A549 (cell line): ENCODE measurements around the gene PTPN14. TPM values are rescaled to one million over a fixed set of nuclear protein-coding genes. Genes with fewer than 3 reads are reported as not detected.

Source experiments
- ATAC-seq, 2 experiments: fragments of 200-7000 bp in 1 of 2; fragments of >200 bp in 1 of 2; cut with Nextera tagmentation in 1 of 2; cut with Tn5 transposase in 1 of 2; 3 replicates each; pipeline versions ENCODE4 v1.8.0 to v1.9.1; 2018 to 2020; ENCODE audit warnings: mild to moderate bottlenecking in 1 of 2, moderate library complexity in 1 of 2
- CTCF ChIA-PET: fragments of 300-600 bp; sonication (Branson Sonifier 250); formaldehyde crosslinking; extraction: SDS; loops from one replicate; lab custom pipeline; 2021; ENCODE audit warnings: antibody characterized with exemption, inconsistent platforms; lab: Yijun Ruan, JAX
- POLR2A ChIA-PET: fragments of 350-600 bp; formaldehyde crosslinking; extraction: SDS; loops from one replicate; lab custom pipeline; 2021; ENCODE audit warnings: antibody characterized with exemption, inconsistent platforms; lab: Yijun Ruan, JAX
- DNase-seq, 2 experiments: peaks; one replicate each; pipeline versions ENCODE4 v3.0.0 to v3.0.0-alpha.2; 2011 to 2016; ENCODE audit warnings: low read depth in 1 of 2, low spot score in 1 of 2
- FAIRE-seq: peaks from 2 replicates; lab custom pipeline; 2011; peaks lifted over from hg19 to GRCh38; lab: Jason Lieb, UNC
- H3K27ac ChIP-seq, 2 experiments: fragments of >200 bp; sonication (Bioruptor Twin); formaldehyde crosslinking; 3 replicates each; pipeline ENCODE4 v1.5.1; 2016 to 2017
- H3K4me1 ChIP-seq: fragments of >200 bp; sonication (Bioruptor Twin); formaldehyde crosslinking; 3 replicates; pipeline ENCODE4 v1.6.1; 2016
- H3K4me2 ChIP-seq: fragments of >200 bp; sonication (Bioruptor Twin); formaldehyde crosslinking; 3 replicates; pipeline ENCODE4 v1.6.1; 2016
- H3K4me3 ChIP-seq: fragments of >200 bp; sonication (Bioruptor Twin); formaldehyde crosslinking; 3 replicates; pipeline ENCODE4 v1.5.1; 2016
- H3K9me3 ChIP-seq: fragments of >200 bp; sonication (Bioruptor Twin); formaldehyde crosslinking; 3 replicates; pipeline ENCODE4 v1.6.1; 2016
- BHLHE40 ChIP-seq: IDR thresholded peaks from 2 replicates; pipeline ENCODE4 v1.6.1; 2012; ENCODE audit warnings: low read depth, low read length, inconsistent platforms
- CEBPB ChIP-seq, 2 experiments: fragments of >200 bp in 1 of 2; sonication (Bioruptor Twin) in 1 of 2; formaldehyde crosslinking in 1 of 2; IDR thresholded peaks; 2 replicates each; pipeline ENCODE4 v1.6.1; 2012 to 2016
- CHD2 ChIP-seq: fragments of 150-350 bp; IDR thresholded peaks from 2 replicates; pipeline ENCODE4 v1.6.1; 2014; ENCODE audit warnings: low read length; ENCODE audit not compliant: partially characterized antibody
- CHD4 ChIP-seq: fragments of 200-600 bp; sonication (generic); IDR thresholded peaks from 2 replicates; pipeline ENCODE4 v1.6.1; 2016; ENCODE audit warnings: antibody characterized with exemption, mild to moderate bottlenecking, borderline replicate concordance
- EHF ChIP-seq: fragments of 250-450 bp; sonication (Bioruptor Pico); IDR thresholded peaks from 2 replicates; pipeline ENCODE4 v1.5.0; 2020; ENCODE audit warnings: mild to moderate bottlenecking
- EHMT2 ChIP-seq: fragments of 200-600 bp; sonication (generic); IDR thresholded peaks from 2 replicates; pipeline ENCODE4 v1.6.1; 2016; ENCODE audit warnings: antibody characterized with exemption, low read depth, mild to moderate bottlenecking, moderate library complexity
- FOXS1 ChIP-seq: fragments of 250-450 bp; sonication (Bioruptor Pico); IDR thresholded peaks from 2 replicates; pipeline ENCODE4 v1.5.0; 2020; ENCODE audit warnings: mild to moderate bottlenecking, moderate library complexity
- HOXB5 ChIP-seq: fragments of 250-450 bp; sonication (Bioruptor Pico); IDR thresholded peaks from 2 replicates; pipeline ENCODE4 v1.5.0; 2020; ENCODE audit warnings: mild to moderate bottlenecking, moderate library complexity
- JUN ChIP-seq, 2 experiments: fragments of >200 bp; sonication (Bioruptor Twin); formaldehyde crosslinking; IDR thresholded peaks; 2 replicates in 1 of 2; 3 replicates in 1 of 2; pipeline ENCODE4 v1.6.1; 2016 to 2017
- NFE2L2 ChIP-seq: fragments of 150-350 bp; conservative IDR thresholded peaks from 2 replicates; pipeline ENCODE4 v1.6.1; 2014; ENCODE audit warnings: low read length
- NR3C1 ChIP-seq: fragments of >200 bp; sonication (Bioruptor Twin); formaldehyde crosslinking; IDR thresholded peaks from 3 replicates; pipeline ENCODE4 v1.6.1; 2017
- POLR2AphosphoS2 ChIP-seq: conservative IDR thresholded peaks from 2 replicates; pipeline ENCODE4 v1.6.1; 2012; ENCODE audit warnings: low read length, improper control_type of control experiment, inconsistent platforms
- RCOR1 ChIP-seq: fragments of 150-350 bp; IDR thresholded peaks from 2 replicates; pipeline ENCODE4 v1.6.1; 2014; ENCODE audit warnings: antibody characterized with exemption, low read length, low read depth
- RNF2 ChIP-seq: fragments of 200-600 bp; sonication (generic); IDR thresholded peaks from 2 replicates; pipeline ENCODE4 v1.6.1; 2016; ENCODE audit warnings: low read depth, mild to moderate bottlenecking, antibody characterized with exemption, moderate library complexity, borderline replicate concordance
- SREBF2 ChIP-seq: fragments of 450-650 bp; IDR thresholded peaks from 2 replicates; pipeline ENCODE4 v1.6.1; 2014; ENCODE audit warnings: mild to moderate bottlenecking, moderate library complexity
- TP53 ChIP-seq: fragments of 250-450 bp; sonication (Bioruptor Pico); IDR thresholded peaks from 2 replicates; pipeline ENCODE4 v1.5.0; 2021; ENCODE audit warnings: mild to moderate bottlenecking, moderate library complexity
- ZFP36 ChIP-seq: fragments of 450-650 bp; IDR thresholded peaks from 2 replicates; pipeline ENCODE4 v1.6.1; 2014; ENCODE audit warnings: borderline replicate concordance; ENCODE audit not compliant: partially characterized antibody
- ZNF302 ChIP-seq: fragments of 250-450 bp; sonication (Bioruptor Pico); IDR thresholded peaks from 2 replicates; pipeline ENCODE4 v1.9.0; 2021; ENCODE audit warnings: inconsistent platforms, mild to moderate bottlenecking, moderate library complexity
- WGBS: methylation state at CpG from one replicate; pipeline ENCODE4 v1.1.6; 2017; ENCODE audit errors: missing lambda C conversion rate; 5-methylcytosine and 5-hydroxymethylcytosine counted together
- polyA plus RNA-seq, 4 experiments: library from polyadenylated mRNA; depleted of rRNA in 3 of 4; stranded (reverse); fragments of >200 nt; fragmentation: RNase III in 1 of 4; extraction: RNeasy Plus Mini Kit Qiagen cat#74134 plus additional on column Dnase treatment in 1 of 4; gene quantifications; 2 replicates in 3 of 4; 3 replicates in 1 of 4; pipeline ENCODE4 v1.2.3, GENCODE V29; 2011 to 2017
- TF ChIP-seq, protein P1 (sequence below): fragments of >200 bp; sonication (Bioruptor Twin); formaldehyde crosslinking; IDR thresholded peaks from 2 replicates; pipeline ENCODE4 v1.6.1; 2016
- TF ChIP-seq, protein P2 (sequence below): IDR thresholded peaks from 2 replicates; pipeline ENCODE4 v1.6.1; 2012
- TF ChIP-seq, protein P3 (sequence below): IDR thresholded peaks from 2 replicates; pipeline ENCODE4 v1.6.1; 2012; ENCODE audit warnings: low read depth, borderline replicate concordance
- TF ChIP-seq, protein P4 (sequence below): fragments of 250-450 bp; sonication (Bioruptor Pico); IDR thresholded peaks from 2 replicates; pipeline ENCODE4 v1.5.0; 2021; ENCODE audit warnings: mild to moderate bottlenecking, moderate library complexity, borderline replicate concordance
- TF ChIP-seq, protein P5 (sequence below): fragments of 150-350 bp; IDR thresholded peaks from 2 replicates; pipeline ENCODE4 v1.6.1; 2014; ENCODE audit warnings: low read depth, mild to moderate bottlenecking, low read length

Gene PTPN14
- polyA plus RNA-seq, 2 of the 4 experiments (the other 2 are of a cell fraction) = 9.2 to 10.0 TPM

DNA sequence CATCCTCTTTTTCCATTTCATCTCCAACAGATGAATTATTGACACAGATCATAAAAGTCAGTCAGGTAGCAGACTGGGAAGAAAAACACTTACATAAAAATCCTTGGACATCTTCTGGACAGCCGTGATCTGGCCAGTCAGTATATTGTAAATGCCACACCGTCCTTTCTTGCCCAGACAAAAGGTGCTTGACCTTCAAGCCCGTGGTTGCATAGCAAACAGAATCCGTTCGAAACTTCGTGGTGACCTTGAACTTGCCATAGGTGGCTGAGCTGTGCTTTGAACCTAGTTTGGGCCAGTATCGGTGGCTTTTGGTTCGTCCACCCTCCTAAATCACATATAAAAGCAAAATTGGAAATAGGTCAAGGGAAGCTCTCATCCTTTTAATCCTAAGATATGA is 182.0 kb downstream of the PTPN14 start (continued):
- TF ChIP-seq, protein P1, sequence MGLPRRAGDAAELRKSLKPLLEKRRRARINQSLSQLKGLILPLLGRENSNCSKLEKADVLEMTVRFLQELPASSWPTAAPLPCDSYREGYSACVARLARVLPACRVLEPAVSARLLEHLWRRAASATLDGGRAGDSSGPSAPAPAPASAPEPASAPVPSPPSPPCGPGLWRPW = no peak
- TF ChIP-seq BHLHE40 (no peak), EHF (CRISPR knock-in tag) (no peak), CHD2 (no peak), POLR2AphosphoS2 (no peak), CHD4 (no peak)

DNA sequence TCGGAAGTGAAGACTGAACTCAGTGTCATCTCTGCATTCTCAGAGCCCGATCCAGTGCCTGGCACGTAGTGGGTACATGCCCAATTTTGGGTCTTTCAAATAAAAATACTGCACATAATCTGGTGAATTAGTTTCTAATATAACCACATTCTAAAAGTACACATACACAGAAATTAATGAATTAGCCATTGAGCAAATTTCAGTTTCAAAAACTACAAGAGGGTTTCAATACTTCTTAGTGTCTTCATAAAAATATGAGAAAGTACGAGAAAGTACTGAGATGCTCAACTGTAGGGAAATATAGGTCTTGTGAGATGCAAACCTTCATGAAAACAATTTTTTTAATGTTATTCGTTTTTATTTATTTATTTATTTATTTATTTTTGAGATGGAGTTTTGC is 183.6 kb downstream of the PTPN14 start:
- WGBS = 90% methylated on average over 5 of the region's 5 CpGs
- ChIA-PET POLR2A (no interaction called here), CTCF (no interaction called here)
- TF ChIP-seq TP53 (CRISPR knock-in tag) (no peak), JUN (IDR thresholded peaks at IDR 0.05) (no peak), RCOR1 (no peak), RNF2 (no peak), EHF (CRISPR knock-in tag) (no peak), NR3C1 (no peak), EHMT2 (no peak), CEBPB (IDR thresholded peaks at IDR 0.05) (no peak), ZFP36 (no peak), HOXB5 (CRISPR knock-in tag) (no peak), SREBF2 (no peak)
- TF ChIP-seq, protein P2, sequence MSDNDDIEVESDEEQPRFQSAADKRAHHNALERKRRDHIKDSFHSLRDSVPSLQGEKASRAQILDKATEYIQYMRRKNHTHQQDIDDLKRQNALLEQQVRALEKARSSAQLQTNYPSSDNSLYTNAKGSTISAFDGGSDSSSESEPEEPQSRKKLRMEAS = no peak
- TF ChIP-seq, protein P1 = no peak
- TF ChIP-seq, protein P3, sequence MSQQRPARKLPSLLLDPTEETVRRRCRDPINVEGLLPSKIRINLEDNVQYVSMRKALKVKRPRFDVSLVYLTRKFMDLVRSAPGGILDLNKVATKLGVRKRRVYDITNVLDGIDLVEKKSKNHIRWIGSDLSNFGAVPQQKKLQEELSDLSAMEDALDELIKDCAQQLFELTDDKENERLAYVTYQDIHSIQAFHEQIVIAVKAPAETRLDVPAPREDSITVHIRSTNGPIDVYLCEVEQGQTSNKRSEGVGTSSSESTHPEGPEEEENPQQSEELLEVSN = no peak
- TF ChIP-seq, protein P4, sequence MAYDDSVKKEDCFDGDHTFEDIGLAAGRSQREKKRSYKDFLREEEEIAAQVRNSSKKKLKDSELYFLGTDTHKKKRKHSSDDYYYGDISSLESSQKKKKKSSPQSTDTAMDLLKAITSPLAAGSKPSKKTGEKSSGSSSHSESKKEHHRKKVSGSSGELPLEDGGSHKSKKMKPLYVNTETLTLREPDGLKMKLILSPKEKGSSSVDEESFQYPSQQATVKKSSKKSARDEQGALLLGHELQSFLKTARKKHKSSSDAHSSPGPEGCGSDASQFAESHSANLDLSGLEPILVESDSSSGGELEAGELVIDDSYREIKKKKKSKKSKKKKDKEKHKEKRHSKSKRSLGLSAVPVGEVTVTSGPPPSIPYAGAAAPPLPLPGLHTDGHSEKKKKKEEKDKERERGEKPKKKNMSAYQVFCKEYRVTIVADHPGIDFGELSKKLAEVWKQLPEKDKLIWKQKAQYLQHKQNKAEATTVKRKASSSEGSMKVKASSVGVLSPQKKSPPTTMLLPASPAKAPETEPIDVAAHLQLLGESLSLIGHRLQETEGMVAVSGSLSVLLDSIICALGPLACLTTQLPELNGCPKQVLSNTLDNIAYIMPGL (CRISPR knock-in tag) = no peak
- TF ChIP-seq, protein P5, sequence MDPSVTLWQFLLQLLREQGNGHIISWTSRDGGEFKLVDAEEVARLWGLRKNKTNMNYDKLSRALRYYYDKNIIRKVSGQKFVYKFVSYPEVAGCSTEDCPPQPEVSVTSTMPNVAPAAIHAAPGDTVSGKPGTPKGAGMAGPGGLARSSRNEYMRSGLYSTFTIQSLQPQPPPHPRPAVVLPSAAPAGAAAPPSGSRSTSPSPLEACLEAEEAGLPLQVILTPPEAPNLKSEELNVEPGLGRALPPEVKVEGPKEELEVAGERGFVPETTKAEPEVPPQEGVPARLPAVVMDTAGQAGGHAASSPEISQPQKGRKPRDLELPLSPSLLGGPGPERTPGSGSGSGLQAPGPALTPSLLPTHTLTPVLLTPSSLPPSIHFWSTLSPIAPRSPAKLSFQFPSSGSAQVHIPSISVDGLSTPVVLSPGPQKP = no peak
- Histone ChIP-seq H3K4me1 (no peaks in the 10 kb centered on the region), H3K27ac (no peak overlapping the region), H3K4me3 (no peak overlapping the region), H3K9me3 (no peaks in the 10 kb centered on the region), H3K4me2 (no peak overlapping the region)
- DNase-seq = no peak
- FAIRE-seq = no peak
- ATAC-seq = no peak

DNA sequence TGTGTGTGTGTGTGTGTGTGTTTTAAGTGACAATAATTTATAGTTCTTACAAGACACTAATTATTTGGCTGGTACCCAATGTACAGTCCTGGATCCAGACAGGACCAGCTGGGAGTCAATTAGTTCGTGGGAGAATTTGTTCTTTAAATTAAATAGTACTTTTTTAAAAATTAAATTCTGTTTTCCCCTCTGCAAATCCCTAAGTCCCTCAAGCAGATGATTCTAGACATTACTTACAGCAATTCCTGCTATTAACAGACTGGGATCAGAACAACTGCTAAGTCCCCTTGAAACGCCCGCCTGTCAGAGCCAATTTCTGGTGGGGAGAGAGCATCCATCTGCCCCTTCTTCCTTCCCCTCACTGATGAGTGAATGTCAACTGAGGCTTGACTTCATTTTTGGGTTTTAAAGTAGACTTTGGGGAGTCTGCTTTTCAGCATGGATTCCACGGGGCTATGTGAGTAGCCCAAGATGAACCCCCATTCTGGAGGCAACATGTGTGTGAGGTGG is 186.6 kb downstream of the PTPN14 start:
- 93% methylated on average over 4 of the region's 4 CpGs for WGBS
- CTCF ChIA-PET = no interaction called here

More for the DNA sequence above, 186.6 kb downstream of the PTPN14 start:
- no peak overlapping the region for H3K27ac ChIP-seq
- DNase-seq = no peak
- POLR2A ChIA-PET = no interaction called here
- TF ChIP-seq ZNF302 (no peak), FOXS1 (CRISPR knock-in tag) (no peak), NFE2L2 (no peak)
- TF ChIP-seq, protein P5 = no peak
- TF ChIP-seq, all 56 proteins: peak for 0
- Histone ChIP-seq H3K4me2 (no peak overlapping the region), H3K4me3 (no peak overlapping the region), H3K9me3 (no peaks in the 10 kb centered on the region), H3K4me1 (no peaks in the 10 kb centered on the region)
- no peak for ATAC-seq
- no peak for FAIRE-seq
